Dermis microvascular lymphatic vessel endothelial cell (primary cell): ENCODE measurements around the gene TRMU. TPM values are rescaled to one million over a fixed set of nuclear protein-coding genes. Genes with fewer than 3 reads are reported as not detected.

Experiments used
- DNase-seq, 2 donors: peaks; one replicate each; pipeline versions ENCODE4 v3.0.0 to v3.0.0-alpha.2; 2010; ENCODE audit warnings: low read depth in 2 of 2
- total RNA-seq: library from RNA; depleted of rRNA; stranded (reverse); fragments of >200 nt; gene quantifications from 2 replicates; pipeline ENCODE4 v1.2.1, GENCODE V29; 2014

The TRMU gene
- total RNA-seq, 1 donor from 2014 or later, result 16.3 TPM

DNA sequence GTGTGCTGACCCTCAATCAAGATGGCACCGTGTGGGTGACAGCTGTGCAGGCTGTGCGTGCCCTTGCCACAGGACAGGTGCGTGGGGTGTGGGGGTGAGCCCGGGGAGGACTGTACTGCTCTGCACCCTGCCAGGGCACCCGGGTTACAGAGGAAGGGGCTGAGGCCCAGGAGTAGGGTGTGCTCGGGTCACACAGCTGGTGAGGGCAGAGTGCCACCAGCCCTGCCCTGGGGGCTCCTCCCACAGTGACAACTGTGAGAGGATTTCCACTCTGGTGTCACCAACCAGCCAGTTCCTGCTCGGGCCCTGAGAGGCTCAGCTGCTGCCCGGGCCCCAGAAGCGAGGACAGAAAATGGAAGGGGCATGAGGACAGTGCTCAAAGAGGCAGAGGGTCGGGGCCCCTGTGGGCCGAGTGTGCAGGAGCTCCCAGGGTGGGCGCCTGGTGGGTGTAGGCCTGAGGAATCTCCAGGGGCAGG lies 20.5 kb downstream of the TRMU start:
- DNase-seq, result no peak

DNA sequence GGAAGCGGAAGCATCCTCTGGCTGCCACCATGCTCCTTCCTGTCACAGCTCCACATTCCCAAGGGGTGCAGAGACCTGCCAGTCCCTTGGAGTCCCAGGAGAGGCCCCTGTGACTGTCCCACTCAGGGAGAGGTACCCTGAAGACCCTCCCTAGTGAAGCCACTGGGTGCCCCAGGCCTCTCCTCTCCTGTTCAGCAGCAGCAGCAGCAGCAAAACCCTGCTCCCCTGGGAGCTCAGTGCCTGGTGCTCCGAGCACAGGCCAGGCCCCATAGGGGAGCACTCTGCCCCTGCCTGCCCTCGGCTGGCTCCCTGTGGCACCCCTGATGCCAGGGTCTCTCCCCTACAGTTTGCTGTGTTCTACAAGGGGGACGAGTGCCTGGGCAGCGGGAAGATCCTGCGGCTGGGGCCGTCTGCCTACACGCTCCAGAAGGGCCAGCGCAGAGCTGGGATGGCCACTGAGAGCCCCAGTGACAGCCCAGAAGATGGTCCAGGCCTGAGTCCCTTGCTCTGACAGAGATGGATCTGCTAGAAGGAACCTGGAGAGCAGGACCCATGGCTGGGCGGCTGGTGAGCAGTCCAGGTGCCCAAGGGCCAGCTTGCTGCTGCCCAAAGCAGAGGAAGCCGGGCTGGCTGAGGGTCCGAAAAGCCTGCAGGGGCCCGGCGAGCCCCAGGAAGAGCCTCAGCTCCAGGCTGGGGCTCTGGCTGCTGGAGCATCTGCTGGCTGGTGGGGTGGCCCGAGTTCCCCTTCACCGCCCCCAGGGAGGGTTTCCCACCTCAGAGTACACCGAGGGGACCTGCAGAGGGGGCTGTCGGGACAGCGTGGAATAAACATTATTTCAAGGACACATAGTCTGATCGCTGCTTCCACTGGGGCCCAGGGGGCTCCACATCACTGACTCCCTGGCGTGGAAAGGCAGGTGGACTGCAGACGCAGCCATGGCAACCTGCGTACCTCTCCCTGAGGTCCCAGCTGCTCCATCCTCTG lies 21.3 kb downstream of the TRMU start:
- DNase-seq, result no peak

DNA sequence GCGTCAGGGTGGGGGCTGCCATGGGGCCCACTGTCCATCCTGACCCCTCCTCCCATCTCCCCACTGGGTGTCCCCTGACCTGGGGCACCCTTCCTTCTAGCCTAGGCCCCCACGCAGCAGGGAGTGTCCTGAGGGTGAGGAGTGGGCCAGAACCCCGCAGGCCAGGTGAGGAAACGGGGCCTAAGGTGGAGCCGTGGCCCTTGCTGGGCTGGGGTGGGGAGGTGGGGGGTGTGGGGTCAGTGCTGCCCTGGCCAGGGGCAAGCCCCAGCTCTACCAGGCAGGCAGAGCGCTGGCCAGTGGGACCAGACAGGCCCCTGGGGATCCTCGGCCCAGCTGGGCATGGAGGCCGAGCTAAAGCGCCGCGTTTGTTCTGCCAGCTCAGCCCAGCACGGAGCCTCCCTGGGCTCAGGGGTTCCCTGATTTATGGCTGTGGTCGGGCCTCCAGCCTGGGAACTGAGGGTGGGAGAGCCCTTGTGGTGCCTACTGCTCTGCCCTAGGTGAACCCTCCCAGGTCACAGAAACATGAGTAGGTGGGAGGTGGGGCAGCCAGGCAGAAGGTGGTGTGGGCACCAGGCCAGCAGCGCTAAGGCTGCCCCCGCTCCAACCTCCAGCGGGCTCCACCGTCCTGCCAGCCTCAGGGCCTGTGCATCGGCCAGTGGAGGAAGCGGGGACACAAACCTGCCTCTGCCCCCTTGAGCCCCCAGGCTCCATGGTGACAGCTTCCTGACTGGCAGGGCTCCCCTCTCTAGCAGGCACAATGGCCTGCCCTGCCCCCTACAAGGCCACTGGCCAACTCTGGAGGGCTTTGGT lies 22.4 kb downstream of the TRMU start:
- no peak for DNase-seq

DNA sequence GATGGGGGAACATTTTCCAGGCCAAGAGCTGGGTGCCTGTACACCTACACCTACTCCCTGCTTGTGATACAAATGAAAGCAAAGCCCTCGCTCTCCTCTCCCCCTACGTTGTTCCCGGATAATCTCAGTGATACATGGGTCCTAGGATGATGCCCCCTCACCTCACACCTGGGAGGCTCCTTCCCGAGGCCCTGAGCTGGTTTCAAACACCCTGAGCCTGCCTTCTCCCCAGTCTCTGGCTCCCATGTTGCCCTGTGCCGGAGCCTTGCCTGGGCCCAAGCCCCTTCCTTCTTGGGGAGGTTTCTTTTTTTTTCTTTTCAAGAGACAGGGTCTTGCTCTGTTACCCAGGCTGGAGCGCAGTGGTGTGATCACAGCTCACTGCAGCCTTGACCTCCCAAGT lies 23.3 kb downstream of the TRMU start:
- no peak for DNase-seq

DNA sequence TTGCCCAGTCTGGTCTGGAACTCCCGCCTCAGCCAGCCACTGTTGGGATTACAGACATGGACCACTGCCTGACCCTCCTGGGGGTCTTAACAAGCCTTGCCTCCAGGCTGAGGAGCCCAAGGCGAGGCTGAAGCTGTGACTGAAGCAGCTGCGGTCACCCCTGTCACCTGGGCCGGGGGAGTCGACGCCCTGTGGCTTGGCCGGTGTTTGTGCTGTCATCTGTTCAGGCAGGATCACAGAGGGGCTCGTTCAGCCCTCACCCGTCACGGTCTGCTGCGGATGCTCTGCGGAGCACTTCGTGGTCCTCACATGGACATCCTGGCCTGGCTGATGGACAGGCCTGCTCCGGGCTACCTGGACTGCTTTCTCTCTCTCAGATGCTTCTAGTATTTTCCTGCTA lies 23.8 kb downstream of the TRMU start:
- no peak for DNase-seq

DNA sequence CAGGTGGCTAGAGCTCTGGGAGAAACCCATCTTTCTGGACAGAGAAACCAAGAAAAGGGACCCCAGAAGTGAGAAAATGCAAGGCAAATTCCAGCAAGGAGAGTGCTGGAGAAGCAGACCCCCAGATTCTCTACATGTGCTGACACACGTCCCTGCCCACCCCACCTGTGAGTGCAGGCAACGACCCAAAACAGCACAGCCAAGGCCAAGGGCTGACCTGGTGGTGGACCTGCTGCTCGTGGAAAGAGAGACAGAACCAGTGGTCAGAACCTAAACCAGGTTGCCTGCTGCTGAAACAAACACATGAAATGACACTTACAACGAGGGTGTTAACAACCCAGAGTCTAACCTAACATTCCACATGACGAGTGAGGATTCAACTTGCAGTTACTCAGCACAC lies 24.6 kb downstream of the TRMU start:
- no peak for DNase-seq

DNA sequence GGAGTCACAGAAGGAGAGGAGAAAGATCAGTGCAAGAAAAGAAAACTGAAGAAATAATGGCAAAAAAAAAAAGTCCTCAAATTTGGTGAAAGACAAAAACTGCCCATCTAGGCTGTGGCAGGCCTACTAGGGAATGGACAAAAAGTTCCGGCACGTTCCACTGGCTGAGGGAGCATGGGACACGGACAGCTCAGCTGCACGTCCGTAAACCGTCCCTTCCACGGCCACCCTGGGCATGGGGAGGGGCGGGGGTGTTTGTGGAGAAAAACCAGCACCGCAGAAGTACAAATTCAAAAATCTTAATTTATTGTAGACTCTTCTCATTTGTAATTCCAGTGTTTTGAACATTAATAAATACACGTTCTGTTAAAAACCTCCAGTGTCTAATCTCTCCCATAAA lies 25.4 kb downstream of the TRMU start:
- no peak for DNase-seq

DNA sequence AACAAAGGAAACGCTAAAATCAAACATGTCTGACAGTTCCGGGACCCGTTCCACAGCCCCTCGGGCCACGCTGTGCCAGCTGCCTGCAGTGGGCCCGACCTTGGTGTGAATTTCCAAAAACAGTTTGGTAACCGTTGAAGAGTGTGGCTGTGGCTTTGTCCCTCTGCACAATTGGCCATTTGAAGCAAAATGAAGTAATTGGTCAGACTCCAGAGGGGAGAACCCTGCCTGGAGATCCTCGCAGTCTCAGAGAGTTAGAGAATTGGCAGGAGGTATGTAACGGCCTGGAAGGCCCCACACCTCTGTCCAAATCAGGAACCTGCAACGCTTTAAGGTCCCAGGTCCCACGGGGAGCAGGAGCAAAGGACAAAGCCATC lies 26.3 kb downstream of the TRMU start:
- DNase-seq, result no peak

DNA sequence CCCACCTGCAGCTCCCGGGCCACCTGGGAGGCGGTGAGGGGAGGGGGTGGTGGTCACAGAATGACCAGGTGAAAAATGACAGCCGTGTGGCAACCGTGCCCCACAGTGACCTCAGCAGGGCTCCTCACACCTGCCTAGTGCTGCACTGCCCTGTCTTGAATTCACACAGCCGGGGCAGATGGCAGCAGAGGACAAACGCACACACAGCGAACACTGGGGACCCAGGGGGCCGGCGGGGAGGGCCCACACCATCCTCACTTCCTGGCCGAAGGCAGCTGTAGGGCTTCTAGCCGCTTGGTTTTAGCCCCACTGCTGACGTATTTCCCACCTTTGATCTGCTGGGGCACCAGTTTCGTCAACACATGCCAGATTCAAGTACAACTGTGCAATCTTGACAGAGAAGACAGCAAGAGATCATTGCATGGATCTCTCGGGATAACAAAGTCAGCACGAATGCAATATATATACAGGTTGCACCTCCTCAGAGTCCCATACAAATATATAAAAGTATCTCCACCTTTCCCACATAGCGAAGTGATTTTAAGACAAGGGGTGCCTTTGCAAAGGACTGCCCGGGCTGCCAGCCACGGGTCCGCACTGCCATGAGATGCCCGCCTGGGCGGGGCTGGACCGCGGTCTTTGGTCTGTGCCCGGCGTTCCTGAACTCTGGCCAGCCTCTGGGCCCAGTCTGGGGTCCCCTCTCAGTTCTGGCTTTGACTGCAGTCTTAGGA lies 26.9 kb downstream of the TRMU start:
- no peak for DNase-seq

DNA sequence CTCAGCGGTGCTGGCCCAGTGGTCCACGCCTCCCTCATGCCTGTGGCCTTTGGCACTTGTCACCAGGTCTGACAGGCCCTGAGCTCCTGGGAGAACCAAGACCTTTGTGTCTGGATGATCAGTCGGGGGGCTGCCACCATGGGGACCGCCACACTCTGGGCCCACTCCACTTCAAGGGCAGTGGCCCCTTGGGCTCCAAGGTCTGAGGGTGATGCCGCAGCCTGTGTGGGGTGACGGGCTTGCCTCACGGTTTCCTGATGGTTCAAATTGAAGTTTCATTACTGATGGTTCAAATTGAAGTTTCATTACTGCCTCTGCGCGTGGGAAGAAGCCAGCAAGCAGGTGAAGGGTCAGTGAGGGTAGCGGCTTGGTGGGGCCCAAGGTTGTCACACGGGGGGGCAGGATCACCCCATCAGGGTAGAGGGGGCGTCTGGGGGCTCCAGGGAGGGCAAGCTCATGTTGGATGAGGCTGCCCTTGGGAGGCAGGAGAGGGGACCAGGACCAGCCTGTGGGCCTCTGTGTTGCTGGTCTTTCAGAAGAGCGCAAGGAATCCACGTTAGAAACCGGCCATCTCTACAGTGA lies 27.5 kb downstream of the TRMU start:
- no peak for DNase-seq

DNA sequence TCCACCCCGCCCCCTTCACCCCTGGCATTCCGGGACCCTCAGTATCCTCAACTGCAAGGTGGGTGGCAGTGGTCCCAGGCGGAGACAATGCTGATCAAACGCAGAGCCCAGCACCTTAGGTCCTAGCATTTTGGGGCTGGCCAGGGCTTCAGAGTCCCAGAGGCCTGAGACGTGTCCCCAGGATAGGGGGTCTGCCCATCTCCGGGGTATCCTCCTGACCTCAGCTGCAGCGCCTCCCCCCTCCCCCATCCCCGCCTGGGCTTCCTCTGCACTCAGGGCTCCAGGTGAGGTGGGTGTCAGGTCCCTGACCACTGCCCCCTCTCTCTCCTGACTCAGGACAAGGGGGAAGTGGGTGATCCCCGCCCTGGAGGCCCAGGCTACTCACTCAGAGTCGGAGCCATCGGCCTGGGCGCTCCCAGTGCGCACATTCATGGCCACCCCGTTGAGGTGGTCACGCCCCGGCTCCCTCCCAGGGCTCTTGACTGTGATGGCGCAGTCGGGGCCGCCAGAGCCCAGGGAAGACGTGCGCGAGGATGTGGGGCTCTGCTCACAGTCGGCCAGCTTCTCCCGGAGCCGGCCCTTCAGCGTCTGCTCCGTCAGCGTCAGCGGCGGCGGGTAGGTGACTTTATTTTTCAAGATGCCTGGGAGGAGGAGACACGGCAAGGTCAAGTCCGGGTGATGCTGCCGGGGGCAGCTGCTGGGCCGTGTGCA lies 28.3 kb downstream of the TRMU start:
- DNase-seq, result no peak

DNA sequence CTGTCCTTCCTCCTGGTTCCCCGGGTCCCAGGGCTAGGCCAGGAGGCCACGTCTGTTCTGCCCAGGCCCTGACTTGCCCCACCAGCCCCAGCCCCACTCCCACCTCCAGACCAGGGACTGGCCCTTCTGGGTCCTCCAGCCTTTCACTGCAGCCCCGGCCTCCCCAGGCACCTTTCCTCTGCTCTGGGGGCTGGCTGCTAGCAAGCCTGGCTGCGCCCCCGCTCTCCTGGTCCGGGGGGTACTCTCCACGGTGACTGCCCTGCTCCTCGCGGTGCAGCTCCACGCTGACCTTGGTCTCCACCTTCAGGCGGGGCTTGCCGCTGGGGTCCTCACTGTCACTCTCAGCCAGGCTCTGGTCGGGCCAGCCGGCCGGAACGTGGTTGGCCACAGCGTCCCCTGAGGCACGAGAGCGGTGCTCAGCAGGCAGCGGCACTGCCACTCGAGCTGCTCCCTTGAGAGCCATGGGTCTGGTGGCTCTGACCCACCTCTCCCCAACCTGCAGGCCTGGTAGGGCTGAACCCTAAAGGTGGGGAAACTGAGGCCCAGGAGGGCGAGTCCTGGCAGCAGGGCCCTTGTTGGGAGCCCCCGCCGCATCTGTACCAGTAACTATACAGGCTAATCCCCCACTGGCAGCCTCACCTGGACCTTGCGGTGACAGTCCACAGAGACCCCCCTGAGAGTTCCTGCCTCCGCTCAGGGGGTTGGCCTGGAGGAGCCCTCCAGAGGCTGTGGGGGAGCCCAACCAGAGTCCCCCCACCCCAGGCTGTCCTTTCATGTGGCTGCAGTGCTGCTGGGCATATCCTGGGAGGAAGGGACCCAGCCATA lies 29.0 kb downstream of the TRMU start:
- DNase-seq, result no peak

DNA sequence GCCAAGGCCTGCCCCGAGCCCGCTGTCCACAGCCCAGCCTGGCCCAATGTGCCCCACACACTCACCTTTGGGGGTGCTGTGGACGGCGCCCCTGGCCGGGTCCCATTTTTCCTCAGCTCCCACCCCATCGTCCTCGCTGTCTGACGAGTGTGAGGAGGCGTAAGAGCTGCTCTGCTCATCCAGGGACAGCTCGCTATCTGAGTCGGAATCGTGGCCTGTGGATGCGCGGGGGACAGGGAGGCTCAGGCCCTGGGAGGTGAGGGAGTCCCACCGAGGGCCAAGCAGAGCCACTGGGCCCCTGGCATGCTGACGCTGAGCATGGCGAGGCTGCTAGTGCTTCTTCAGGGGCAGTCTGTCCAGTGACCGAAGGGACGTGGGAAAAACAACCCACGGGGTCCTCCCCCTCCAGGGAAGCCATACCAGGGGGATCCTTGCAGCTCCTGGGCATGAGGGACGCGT lies 29.7 kb downstream of the TRMU start:
- no peak for DNase-seq

DNA sequence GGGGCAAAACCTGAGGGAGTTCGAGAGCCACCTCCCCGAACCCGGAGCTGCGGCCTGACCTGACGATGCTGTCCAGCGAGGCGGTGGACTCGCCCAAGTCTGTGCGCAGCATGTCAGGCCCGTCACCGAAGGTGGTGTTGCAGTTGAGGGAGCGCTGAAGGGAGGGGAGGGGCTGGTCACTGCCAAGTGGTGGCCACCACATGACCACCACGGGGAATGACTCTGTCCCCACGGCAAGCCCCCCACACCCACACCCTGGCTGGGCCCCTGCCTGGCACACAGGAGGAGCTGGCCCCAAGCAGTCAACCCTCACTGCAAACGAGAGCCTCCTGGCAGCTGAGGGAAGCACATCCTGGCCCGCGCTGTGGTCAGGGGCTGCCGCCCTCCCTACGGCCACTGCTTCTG lies 30.8 kb downstream of the TRMU start:
- DNase-seq, result no peak

DNA sequence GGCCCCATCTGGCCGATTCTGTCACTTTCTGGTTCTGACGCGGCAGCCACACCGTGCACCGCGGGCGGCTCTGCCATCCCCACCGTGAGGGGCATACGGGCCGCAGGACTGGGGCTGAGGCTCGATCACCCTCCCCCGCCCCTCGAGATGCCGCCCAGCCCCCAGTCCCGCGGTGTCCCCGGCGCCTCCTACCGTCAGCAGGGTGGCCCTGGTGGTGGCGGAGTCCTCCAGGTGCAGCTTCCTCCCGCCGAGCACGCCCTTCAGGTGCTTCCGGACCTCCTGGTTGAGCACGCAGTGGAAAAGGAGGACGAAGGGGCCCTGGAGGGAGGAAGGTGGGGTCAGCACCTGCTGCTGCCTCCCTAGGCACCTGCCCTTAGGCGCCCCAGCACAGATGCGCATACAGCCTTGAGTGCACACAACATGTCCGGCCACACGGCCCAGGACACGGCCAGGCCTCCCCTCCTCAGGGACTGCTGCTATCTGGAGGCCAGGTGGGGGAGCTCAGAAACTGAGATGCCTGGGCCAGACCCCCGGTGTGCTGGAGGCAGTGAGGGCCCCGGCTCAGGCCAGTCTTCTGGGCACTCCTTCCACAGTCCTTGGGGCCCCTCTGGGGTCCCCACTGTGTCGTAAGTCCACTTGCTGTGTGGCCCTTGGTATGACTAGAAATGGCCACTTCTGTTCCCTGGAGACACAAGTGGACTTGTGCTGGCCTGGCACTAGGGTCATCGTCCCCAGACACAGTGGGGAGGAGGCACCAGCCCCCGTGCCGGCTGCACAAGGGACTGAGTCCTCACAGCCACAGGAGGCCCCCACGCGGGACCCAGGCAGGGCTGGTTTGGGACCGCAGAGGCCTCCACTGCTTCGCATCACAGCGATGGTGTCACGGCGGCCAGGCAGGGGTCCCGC lies 31.5 kb downstream of the TRMU start:
- no peak for DNase-seq

DNA sequence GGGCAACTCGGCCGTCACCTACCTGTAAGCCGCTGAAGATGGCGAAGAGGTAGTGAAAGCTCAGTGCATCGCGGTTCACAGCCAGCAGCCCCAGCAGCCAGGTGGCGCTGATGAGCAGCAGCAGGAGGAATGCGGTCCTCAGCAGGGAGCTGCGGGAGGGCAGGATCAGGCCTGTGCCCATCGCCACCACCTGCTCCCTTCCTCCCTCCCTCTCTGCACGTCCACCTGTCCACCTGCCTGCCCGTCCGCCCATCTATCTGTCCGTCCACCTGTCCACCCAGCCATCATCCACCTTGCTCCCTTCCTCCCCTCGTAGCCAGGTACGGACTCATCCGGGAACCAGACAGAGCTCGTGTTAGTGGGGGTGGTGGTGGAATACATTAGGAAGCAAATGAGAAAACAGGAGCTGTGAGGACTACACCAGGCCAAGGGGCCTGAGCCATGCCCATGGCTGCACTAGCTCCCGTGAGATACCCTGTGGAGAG lies 32.2 kb downstream of the TRMU start:
- peak; percentile 22 to 58 for DNase-seq

DNA sequence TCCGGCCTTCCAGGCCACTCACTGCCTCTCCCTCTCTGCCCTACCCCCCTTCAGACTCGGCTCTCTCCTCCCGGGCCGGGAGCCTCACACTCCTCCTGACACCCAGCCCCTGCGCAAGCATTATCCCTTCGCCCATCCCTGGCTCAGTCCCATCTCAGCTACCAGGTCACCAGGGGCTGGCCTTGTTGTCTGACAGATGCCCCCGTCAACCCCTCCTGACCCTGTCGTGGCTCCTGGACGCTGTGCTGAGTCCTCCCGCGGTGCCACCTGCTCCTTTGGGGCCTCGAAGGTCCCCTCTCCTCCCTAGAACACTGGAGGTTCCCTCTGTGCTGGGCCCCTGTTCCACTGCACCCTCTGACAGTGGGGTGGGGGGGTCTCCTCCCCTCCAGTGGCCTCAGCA lies 32.9 kb downstream of the TRMU start:
- DNase-seq, result no peak

DNA sequence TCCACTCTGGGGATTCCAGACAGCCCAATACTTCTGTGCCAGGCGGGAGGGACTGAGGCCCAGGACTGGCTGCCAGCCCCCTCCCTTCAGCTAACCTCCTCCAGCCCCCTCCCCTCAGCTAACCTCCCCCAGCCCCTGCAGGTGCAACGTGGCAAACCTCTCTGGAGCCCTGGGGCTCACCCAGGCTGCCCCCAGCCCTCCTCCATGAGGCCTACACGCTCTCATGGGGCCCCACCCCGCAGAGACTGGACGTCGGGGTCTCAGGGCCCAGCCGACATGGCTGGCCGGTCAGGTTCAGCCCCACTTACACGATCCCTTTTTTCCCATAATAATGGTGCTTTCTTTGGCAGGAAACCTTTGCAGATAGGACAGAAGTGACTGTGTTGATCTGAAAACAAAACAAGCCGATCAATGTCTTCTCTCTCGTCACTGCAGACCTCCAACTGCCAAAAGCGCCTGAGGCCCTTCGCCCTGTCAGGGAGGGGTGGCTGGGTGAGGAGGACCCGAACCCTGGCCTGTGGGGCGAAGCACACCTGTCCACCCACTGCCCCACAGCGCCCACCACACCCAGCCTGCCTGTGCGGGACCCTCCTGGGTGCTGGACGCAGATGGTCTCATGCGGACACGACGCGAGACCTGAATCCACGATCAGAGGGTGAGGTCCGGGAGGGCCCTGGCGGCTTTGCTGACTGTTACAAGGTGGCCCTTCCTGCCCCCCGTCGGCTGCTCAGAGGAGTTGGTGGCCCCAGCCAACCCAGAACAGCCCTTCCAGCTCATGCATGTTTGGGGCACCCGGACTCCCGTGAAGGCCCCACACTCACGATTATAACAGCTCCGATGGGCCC lies 33.6 kb downstream of the TRMU start:
- no peak for DNase-seq
